GM12878 (cell line): ENCODE results near the gene POLR3E.

Experiments used
- BCL3 ChIP-seq: IDR thresholded peaks from 2 replicates; pipeline ENCODE4 v1.6.1; 2011; ENCODE audit warnings: borderline replicate concordance, low read depth, mild to moderate bottlenecking, moderate library complexity, low read length; ENCODE audit not compliant: insufficient read depth, poor library complexity, severe bottlenecking
- CEBPB ChIP-seq, 2 experiments: fragments of 150-350 bp in 1 of 2; IDR thresholded peaks; 2 replicates each; pipeline ENCODE4 v1.6.1; 2012 to 2014; ENCODE audit warnings: low read depth in 2 of 2, low read length in 2 of 2, borderline replicate concordance in 1 of 2, inconsistent platforms in 1 of 2
- CHD4 ChIP-seq: fragments of 200-600 bp; sonication (generic); IDR thresholded peaks from 2 replicates; pipeline ENCODE4 v1.6.1; 2016; ENCODE audit warnings: mild to moderate bottlenecking
- CTCF ChIP-seq, 3 experiments: IDR thresholded peaks in 2 of 3; conservative IDR thresholded peaks in 1 of 3; 2 replicates each; pipeline ENCODE4 v1.5.1; 2011; ENCODE audit warnings: low read depth in 3 of 3, low read length in 3 of 3, mild to moderate bottlenecking in 3 of 3, control low read depth in 2 of 3, moderate library complexity in 2 of 3, inconsistent platforms in 1 of 3, mixed read lengths in 1 of 3; ENCODE audit not compliant: control insufficient read depth in 2 of 3, insufficient read depth in 1 of 3; ENCODE audit errors: extremely low read depth in 1 of 3
- MTA3 ChIP-seq: IDR thresholded peaks from 2 replicates; pipeline ENCODE4 v1.6.1; 2012; ENCODE audit warnings: low read length, inconsistent platforms, borderline replicate concordance
- POLR2A ChIP-seq: IDR thresholded peaks from 2 replicates; pipeline ENCODE4 v1.6.1; 2011; ENCODE audit warnings: low read depth, mild to moderate bottlenecking, low read length
- POLR2AphosphoS5 ChIP-seq: IDR thresholded peaks from 2 replicates; pipeline ENCODE4 v1.6.1; 2011; ENCODE audit warnings: mild to moderate bottlenecking, low read length, inconsistent platforms
- RAD21 ChIP-seq: IDR thresholded peaks from 2 replicates; pipeline ENCODE4 v1.6.1; 2011; ENCODE audit warnings: mild to moderate bottlenecking, low read depth, low read length, moderate library complexity; ENCODE audit not compliant: insufficient read depth
- RFX5 ChIP-seq: IDR thresholded peaks from 2 replicates; pipeline ENCODE4 v1.6.1; 2011; ENCODE audit warnings: low read depth, low read length, improper control_type of control experiment
- SREBF1 ChIP-seq: IDR thresholded peaks from 2 replicates; pipeline ENCODE4 v1.6.1; 2012; ENCODE audit warnings: mild to moderate bottlenecking, low read length
- TARDBP ChIP-seq: IDR thresholded peaks from 2 replicates; pipeline ENCODE4 v1.6.1; 2016; ENCODE audit warnings: borderline replicate concordance
- ZBTB33 ChIP-seq: fragments of 450-650 bp; IDR thresholded peaks from 2 replicates; pipeline ENCODE4 v1.6.1; 2017; ENCODE audit warnings: mild to moderate bottlenecking

DNA sequence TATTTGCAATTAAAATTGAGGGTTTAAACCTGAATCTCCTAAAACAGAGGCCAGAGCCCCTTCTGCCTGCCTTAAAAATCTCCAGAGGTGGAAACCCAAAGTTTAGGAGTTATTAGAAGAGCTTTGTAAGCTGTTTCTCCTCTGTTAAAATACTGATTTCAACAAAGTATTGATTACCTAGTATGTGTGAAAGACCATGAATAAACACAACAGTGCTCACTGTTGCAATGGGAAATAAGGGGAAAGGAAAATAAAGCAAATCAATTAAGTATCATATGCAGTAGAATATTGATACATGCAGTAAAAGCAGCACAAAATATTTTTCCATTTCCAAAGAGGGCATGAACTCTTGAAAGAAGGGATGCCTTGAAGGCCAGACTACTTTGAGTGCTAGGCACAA, 62.5 kb downstream of the POLR3E start:
- no peak for TF ChIP-seq ZBTB33
- TF ChIP-seq CEBPB (IDR thresholded peaks at IDR 0.05; ENCODE audit: borderline replicate concordance in 1 of 2, low read depth in 2 of 2, low read length in 2 of 2) = no peak
- no peak for TF ChIP-seq CHD4
- no peak for TF ChIP-seq RAD21
- no peak for TF ChIP-seq BCL3
- TF ChIP-seq POLR2AphosphoS5 = no peak
- TF ChIP-seq CTCF (IDR thresholded peaks at IDR 0.05 in 2 of 3, conservative IDR thresholded peaks at IDR 0.05 in 1 of 3; ENCODE audit: control insufficient read depth in 2 of 3, extremely low read depth in 1 of 3, insufficient read depth in 1 of 3, low read depth in 3 of 3, low read length in 3 of 3) = no peak
- no peak for TF ChIP-seq RFX5
- TF ChIP-seq POLR2A = no peak
- TF ChIP-seq MTA3 = no peak
- TF ChIP-seq TARDBP = no peak
- no peak for TF ChIP-seq SREBF1
